Right lobe of liver (tissue), 6 donors: ENCODE data around the gene CRKL. TPM values are rescaled to one million over a fixed set of nuclear protein-coding genes. Genes with fewer than 3 reads are reported as not detected.
"Not testable (repeated sequence)": the region's sequence is repeated elsewhere in the genome, so short reads cannot be mapped to it uniquely, and the experiment has no call there.

Source experiments
- ATAC-seq, 4 donors: fragments of 200-7000 bp; cut with Tn5 transposase; one replicate each; pipeline ENCODE4 v1.9.1; 2020; ENCODE audit warnings: mild to moderate bottlenecking in 4 of 4, moderate library complexity in 4 of 4
- DNase-seq, 3 donors: peaks; one replicate each; pipeline ENCODE4 v3.0.0-alpha.2; 2020
- H3K27ac ChIP-seq, 3 donors: fragments of 200-600 bp; one replicate each; pipeline ENCODE4 v1.8.0; 2022
- H3K27me3 ChIP-seq, 2 donors: fragments of 200-600 bp; one replicate each; pipeline ENCODE4 v1.8.0; 2022
- H3K36me3 ChIP-seq, 4 donors: fragments of 200-600 bp; sonication (generic) in 1 of 4; one replicate each; pipeline versions ENCODE4 v1.5.1 to v1.8.0; 2017 to 2022; ENCODE audit warnings: control low read depth in 1 of 4
- H3K4me1 ChIP-seq, 4 donors: fragments of 200-600 bp; sonication (generic) in 1 of 4; one replicate each; pipeline versions ENCODE4 v1.5.1 to v1.8.0; 2017 to 2022; ENCODE audit warnings: control low read depth in 1 of 4
- H3K4me3 ChIP-seq, 3 donors: fragments of 200-600 bp; one replicate each; pipeline ENCODE4 v1.8.0; 2022
- H3K9me3 ChIP-seq, 4 donors: fragments of 200-600 bp; sonication (generic) in 1 of 4; one replicate each; pipeline versions ENCODE4 v1.5.1 to v1.8.0; 2017 to 2022; ENCODE audit warnings: control low read depth in 1 of 4
- CTCF ChIP-seq, 4 donors: fragments of 200-600 bp in 3 of 4; fragments of 450-650 bp in 1 of 4; IDR thresholded peaks; one replicate each; pipeline versions ENCODE4 v1.5.1 to v1.8.0; 2016 to 2022; ENCODE audit warnings: antibody characterized with exemption in 4 of 4, mild to moderate bottlenecking in 2 of 4
- POLR2A ChIP-seq: fragments of 450-650 bp; IDR thresholded peaks from one replicate; pipeline ENCODE4 v1.6.1; 2017; ENCODE audit warnings: antibody characterized with exemption, mild to moderate bottlenecking
- WGBS: methylation state at CpG from one replicate; pipeline ENCODE4 v1.1.6; 2018; ENCODE audit warnings: low coverage, low lambda C conversion rate; ENCODE audit not compliant: insufficient coverage; ENCODE audit errors: missing lambda C conversion rate; 5-methylcytosine and 5-hydroxymethylcytosine counted together
- intact Hi-C, 2 donors: fragments of 100-400 bp; cut with DNase I; formaldehyde crosslinking; loops; one replicate each; pipeline versions ENCODE4 v1.11.2 to v1.14.1; 2022
- total RNA-seq, 6 experiments: library from RNA; depleted of rRNA in 2 of 6; stranded (reverse); fragments of >200 nt in 2 of 6; fragmentation: NEBNext Ultra II Directional in 3 of 6; extraction: Animal tissue kit (Norgen Biotek cat#: 25700) in 3 of 6; gene quantifications; one replicate each; pipeline versions ENCODE4 v1.1.0 to v1.2.4, GENCODE V29; 2016 to 2023
- donor health status: DM: no; HTN: yes; CAD: no.
- donor health status: DM: no; HTN: no; CAD: no.
- donor health status: DM: no; HTN: no; CAD: no.
- donor health status: DM: no; HTN: yes; CAD: no.
- donor health status: DM: no; HTN: yes; CAD: no.

CRKL gene
- total RNA-seq, 6 experiments from 2014 or later: 27.5 to 53.1 (median 35.2) TPM

- intact Hi-C loops: loop anchor here in 1 of 2 donors (10.0 kb wide), 1 partner anchor 94 kb away; no protein-coding TSS in a partner anchor
- peak; percentile 56 to 69 (median 58) for ATAC-seq
- peak overlapping the region in 2 of 3 donors; percentile 39 to 40 for H3K27ac ChIP-seq
These were observed 28.0 kb upstream of the CRKL start for GRCh38 chr22:20889025-20889704.

GRCh38 chr22:20889904-20890540 is 27.2 kb upstream of the CRKL start:
- Histone ChIP-seq H3K27ac (peak overlapping the region in 1 of 3 donors; percentile 36), H3K9me3 (no peaks in the 10 kb centered on the region), H3K4me3 (no peak overlapping the region), H3K27me3 (no peaks in the 10 kb centered on the region), H3K36me3 (peaks cover 0 to 11% (median 3%) of the 10 kb centered on the region in 4 donors), H3K4me1 (peaks cover 0 to 34% (median 18%) of the 10 kb centered on the region in 4 donors)
- intact Hi-C loops: loop anchor here in 1 of 2 donors (10.0 kb wide), 1 partner anchor 95 kb away; no protein-coding TSS in a partner anchor
- no peak for ATAC-seq
- no peak for DNase-seq
- 97% methylated on average over 13 of the region's 13 CpGs for WGBS
- no peak for TF ChIP-seq POLR2A
- TF ChIP-seq CTCF (IDR thresholded peaks at IDR 0.05): no peak

More at GRCh38 chr22:20889025-20889704, 28.0 kb upstream of the CRKL start:
- H3K4me3 ChIP-seq: no peak overlapping the region
- peak; percentile 45 to 83 (median 64) for DNase-seq
- peaks cover 0 to 43% (median 22%) of the 10 kb centered on the region in 4 donors for H3K4me1 ChIP-seq
- TF ChIP-seq POLR2A (no peak), CTCF (IDR thresholded peaks at IDR 0.05) (no peak)
- H3K9me3 ChIP-seq: no peaks in the 10 kb centered on the region
- 54% methylated on average over 6 of the region's 6 CpGs for WGBS
- peaks cover 0 to 16% (median 3%) of the 10 kb centered on the region in 4 donors for H3K36me3 ChIP-seq
- no peaks in the 10 kb centered on the region for H3K27me3 ChIP-seq

GRCh38 chr22:20890975-20891374 is 26.2 kb upstream of the CRKL start:
- DNase-seq (no peak), ATAC-seq (no peak)
- H3K27me3 ChIP-seq: no peaks in the 10 kb centered on the region
- H3K9me3 ChIP-seq: no peaks in the 10 kb centered on the region
- no peak overlapping the region for H3K27ac ChIP-seq
- peaks cover 0 to 25% (median 14%) of the 10 kb centered on the region in 4 donors for H3K4me1 ChIP-seq
- no peak overlapping the region for H3K4me3 ChIP-seq
- TF ChIP-seq CTCF (IDR thresholded peaks at IDR 0.05) (no peak), POLR2A (no peak)
- peaks cover 0 to 11% (median 3%) of the 10 kb centered on the region in 4 donors for H3K36me3 ChIP-seq
- intact Hi-C loops: no loop called here
- WGBS: 92% methylated on average over 6 of the region's 6 CpGs

- ATAC-seq, H3K36me3 ChIP-seq, H3K4me1 ChIP-seq, intact Hi-C loops, H3K27ac ChIP-seq, H3K9me3 ChIP-seq, H3K4me3 ChIP-seq, H3K27me3 ChIP-seq, DNase-seq: not testable (repeated sequence)
- 95% methylated on average over 5 of the region's 7 CpGs for WGBS
These were observed 19.5 kb upstream of the CRKL start for GRCh38 chr22:20897737-20898136.
